D721Med (cell line): ENCODE data around the gene TTC32.

Source experiments
- DNase-seq: peaks from one replicate; pipeline ENCODE4 v3.0.0; 2011; ENCODE audit warnings: low spot score; ENCODE audit not compliant: insufficient read length
- FAIRE-seq: peaks from 2 replicates; lab custom pipeline; 2011; peaks lifted over from hg19 to GRCh38; lab: Jason Lieb, UNC
- CTCF ChIP-seq: IDR thresholded peaks from 2 replicates; pipeline ENCODE4 v1.5.1; 2012; ENCODE audit warnings: mild to moderate bottlenecking, control low read depth; ENCODE audit not compliant: insufficient read depth; ENCODE audit errors: missing control alignments

Gene TTC32

GRCh38 chr2:19857100-19857499, 44.7 kb downstream of the TTC32 start:
- DNase-seq (no peak), FAIRE-seq (no peak)
- TF ChIP-seq CTCF, result no peak

DNA sequence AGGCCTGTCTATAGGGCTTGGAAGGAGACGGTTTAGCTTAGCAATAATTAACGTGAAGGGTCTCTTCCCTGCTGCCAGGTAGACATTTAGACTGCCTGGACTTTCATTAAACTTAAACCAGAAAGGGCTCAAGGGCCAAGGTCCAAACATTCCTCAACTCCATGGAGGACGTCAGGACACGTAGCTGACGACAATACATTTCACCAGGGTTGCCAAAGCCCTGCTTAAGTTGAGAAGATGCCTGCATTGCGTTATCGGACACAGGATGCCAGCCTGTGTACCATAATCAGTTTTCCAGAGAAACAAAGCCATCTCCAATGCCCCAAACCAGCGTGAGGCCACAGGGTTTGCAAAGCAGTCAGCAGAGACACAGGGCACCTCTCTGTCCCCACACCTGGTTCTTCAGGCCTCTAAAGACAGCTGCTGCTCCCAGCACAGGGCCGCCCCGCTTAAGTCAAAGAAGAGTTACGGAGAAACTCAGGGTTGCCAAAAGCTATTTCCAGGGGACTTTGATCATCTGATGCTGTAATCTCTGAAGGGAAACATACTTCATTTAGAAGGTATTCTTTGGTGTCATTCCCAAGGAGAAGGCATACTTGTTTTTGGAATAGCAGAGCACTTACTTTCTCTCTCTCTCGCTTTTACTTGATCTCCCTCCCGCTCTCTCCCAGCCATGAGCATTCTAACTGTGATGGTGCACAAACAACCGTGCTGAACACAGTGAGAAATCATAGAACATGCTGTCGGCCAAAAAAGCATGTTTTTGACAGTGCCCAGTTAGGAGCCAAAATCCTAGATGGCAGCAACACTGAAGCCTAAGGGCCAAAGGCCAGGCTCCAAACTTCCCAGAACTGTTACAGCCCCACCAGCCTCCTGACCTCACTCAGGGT, 46.0 kb downstream of the TTC32 start:
- DNase-seq, result no peak
- no peak for TF ChIP-seq CTCF
- no peak for FAIRE-seq

DNA sequence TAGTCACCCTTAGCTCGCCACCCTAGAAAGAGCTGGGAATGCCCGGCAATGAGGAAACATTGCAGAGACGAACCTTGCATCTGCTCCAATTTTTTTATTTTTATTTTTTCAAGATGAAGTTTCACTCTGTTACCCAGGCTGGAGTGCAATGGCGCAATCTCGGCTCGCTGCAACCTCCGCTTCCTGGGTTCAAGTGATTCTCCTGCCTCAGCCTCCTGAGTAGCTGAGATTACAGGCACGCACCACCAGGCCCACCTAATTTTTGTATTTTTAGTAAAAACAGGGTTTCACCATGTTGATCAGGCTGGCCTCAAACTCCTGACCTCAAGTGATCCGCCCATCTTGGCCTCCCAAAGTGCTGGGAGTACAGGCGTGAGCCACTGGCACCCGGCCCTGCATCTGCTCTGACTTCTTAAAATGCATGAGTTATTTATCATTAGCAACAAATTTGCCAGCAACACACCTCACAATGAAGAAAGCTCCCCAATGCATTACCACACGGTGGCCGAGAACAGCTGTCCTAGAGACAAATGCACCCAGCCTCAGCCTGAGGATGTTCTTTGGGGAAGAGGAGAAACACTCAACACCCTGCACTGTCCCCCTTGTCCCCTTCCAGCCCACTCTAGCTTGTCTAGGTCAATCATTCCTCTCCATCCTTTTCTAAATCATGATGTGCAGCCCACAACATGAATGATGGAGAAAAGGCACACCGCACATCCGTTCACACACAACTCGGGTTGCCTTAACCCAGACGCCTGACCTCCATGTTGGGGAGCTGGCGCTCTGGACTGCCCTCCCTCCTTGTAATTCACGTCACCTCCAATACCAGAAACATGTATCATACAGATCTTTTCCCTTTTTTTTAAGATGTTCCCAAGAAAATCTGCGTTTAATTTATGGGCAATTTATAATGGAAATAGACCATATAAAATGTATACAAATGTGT, 46.9 kb downstream of the TTC32 start:
- no peak for TF ChIP-seq CTCF
- no peak for FAIRE-seq
- DNase-seq, result no peak

- no peak for TF ChIP-seq CTCF
- DNase-seq (no peak), FAIRE-seq (no peak)
Measured at GRCh38 chr2:19851116-19851695, 50.6 kb downstream of the TTC32 start.

DNA sequence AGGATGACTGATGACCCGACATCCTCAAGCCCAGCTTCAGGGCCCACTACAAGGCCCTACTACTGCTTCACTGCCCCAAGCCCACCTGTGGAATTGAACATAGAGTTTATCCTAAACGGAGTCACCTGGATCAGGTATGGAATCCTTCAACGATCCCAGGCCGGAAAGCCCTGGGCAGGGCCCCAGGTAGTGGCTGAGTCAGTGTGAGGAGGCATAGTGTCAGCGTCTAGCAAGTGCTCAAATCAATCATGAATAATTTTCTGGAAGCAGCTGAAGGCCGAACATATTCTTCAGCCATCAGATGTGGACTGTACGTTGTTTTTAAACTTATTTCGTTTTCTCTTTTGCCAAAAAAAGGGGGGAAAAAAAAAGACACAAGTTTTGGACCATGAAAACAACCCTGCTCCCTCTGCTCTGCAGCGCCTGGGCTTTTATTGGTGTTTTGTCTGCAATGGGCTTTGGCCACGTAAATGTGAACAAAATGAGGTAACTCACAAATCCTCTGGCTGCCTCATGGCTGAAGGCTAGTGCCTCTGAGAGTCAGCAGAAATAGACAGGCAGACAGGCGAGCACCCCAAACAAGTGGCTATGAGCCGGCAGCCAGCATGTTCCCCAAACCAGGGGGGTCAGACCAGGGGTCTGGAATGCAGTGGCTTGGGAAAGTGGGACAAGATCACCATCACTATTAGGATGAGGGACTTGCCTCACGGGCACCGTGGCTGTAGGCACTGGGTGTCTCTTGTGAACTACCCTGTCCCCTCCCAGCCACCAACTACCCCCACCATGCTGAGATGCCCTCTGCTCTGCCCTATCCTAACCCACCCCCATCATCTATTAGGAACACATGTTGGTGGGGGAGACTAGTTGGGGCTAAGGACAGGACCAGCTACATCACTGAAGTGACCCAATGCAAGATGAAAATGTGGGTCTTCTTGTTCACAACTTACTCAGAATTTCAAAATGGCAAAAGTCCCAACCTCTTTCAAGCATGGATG, 51.4 kb downstream of the TTC32 start:
- no peak for TF ChIP-seq CTCF
- FAIRE-seq (no peak), DNase-seq (no peak)

DNA sequence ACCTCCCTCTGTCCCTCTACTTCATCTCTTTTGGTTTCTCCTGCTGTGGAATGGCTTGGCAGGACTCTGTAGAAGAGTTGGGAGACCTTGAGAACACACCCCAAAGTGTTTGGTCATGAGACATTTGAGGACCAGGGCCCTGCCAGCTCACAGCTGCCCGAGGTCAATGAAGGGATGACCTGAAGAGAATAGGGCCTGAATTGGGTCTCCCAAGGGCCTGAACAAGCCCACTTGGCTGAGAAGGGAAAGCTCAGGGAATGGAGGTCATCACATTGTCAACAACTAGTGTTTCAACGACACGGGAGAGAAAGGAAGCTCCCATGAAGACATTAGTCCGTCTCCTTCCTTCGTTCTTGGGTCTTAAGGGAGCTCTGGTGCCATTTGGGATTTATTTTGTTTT, 52.8 kb downstream of the TTC32 start:
- no peak for TF ChIP-seq CTCF
- DNase-seq (no peak), FAIRE-seq (no peak)
